HepG2 (cell line): ENCODE results near the gene METAP1. TPM values are rescaled to one million over a fixed set of nuclear protein-coding genes. Genes with fewer than 3 reads are reported as not detected.
"Not testable (repeated sequence)": the region's sequence is repeated elsewhere in the genome, so short reads cannot be mapped to it uniquely, and the experiment has no call there.

ENCODE experiments used
- ATAC-seq: fragments of 200-7000 bp; cut with Tn5 transposase; 3 replicates; pipeline ENCODE4 v1.9.1; 2020; ENCODE audit warnings: mild to moderate bottlenecking, moderate library complexity
- BruUV-seq: library from RNA; stranded (reverse); fragments of 400-500 nt; replicated peaks from 2 replicates; lab custom pipeline; 2021; lab: Mats Ljungman, UMichigan
- CTCF ChIA-PET: fragments of 300-600 bp; formaldehyde crosslinking; extraction: SDS; loops from one replicate; lab custom pipeline; 2021; ENCODE audit warnings: low total read pairs, inconsistent platforms, low intra/inter-chr PET ratio; lab: Yijun Ruan, JAX
- POLR2A ChIA-PET: fragments of 350-600 bp; sonication (Branson Sonifier 250); formaldehyde crosslinking; loops from one replicate; lab custom pipeline; 2020; ENCODE audit warnings: antibody characterized with exemption, inconsistent platforms; lab: Yijun Ruan, JAX
- DNase-seq: peaks from one replicate; pipeline ENCODE4 v3.0.0-alpha.2; 2015; ENCODE audit warnings: low spot score
- FAIRE-seq: peaks from 3 replicates; lab custom pipeline; 2011; peaks lifted over from hg19 to GRCh38; lab: Jason Lieb, UNC
- H2AFZ ChIP-seq: one replicate; pipeline ENCODE4 v1.6.1; 2011; ENCODE audit warnings: low read length, inconsistent platforms
- H3K27ac ChIP-seq: fragments of 300-600 bp; 3 replicates; pipeline ENCODE4 v1.8.0; 2011; ENCODE audit warnings: mixed run types, mild to moderate bottlenecking, mixed read lengths, low read length, inconsistent platforms; ENCODE audit not compliant: insufficient read depth; ENCODE audit errors: extremely low read length
- H3K27me3 ChIP-seq, 2 experiments: fragments of 200-600 bp in 1 of 2; 2 replicates in 1 of 2; 3 replicates in 1 of 2; pipeline versions ENCODE4 v1.6.0 to v1.8.0; 2011; ENCODE audit warnings: low read length in 2 of 2, mild to moderate bottlenecking in 2 of 2, moderate library complexity in 2 of 2, inconsistent platforms in 1 of 2; ENCODE audit not compliant: insufficient read depth in 2 of 2, control insufficient read depth in 1 of 2
- H3K36me3 ChIP-seq, 2 experiments: fragments of 200-600 bp in 1 of 2; replicated peaks in 1 of 2; 2 replicates in 1 of 2; 3 replicates in 1 of 2; pipeline versions ENCODE4 v1.5.1 to v1.8.0; 2011; ENCODE audit warnings: low read length in 2 of 2, inconsistent platforms in 1 of 2; ENCODE audit not compliant: insufficient read depth in 2 of 2, control insufficient read depth in 1 of 2
- H3K4me1 ChIP-seq: 2 replicates; pipeline ENCODE4 v1.5.1; 2012; ENCODE audit warnings: low read length, inconsistent platforms; ENCODE audit not compliant: insufficient read depth
- H3K4me2 ChIP-seq: 2 replicates; pipeline ENCODE4 v1.6.0; 2011; ENCODE audit warnings: low read depth, low read length, inconsistent platforms
- H3K4me3 ChIP-seq, 3 experiments: fragments of 200-600 bp in 1 of 3; sonication (generic), shearing (Covaris generic) in 1 of 3; replicated peaks in 1 of 3; 2 replicates each; pipeline ENCODE4 v1.5.1; 2011 to 2016; ENCODE audit warnings: low read length in 3 of 3, inconsistent platforms in 2 of 3, low read depth in 2 of 3, mild to moderate bottlenecking in 2 of 3, control low read depth in 1 of 3, mixed read lengths in 1 of 3; ENCODE audit not compliant: insufficient read depth in 1 of 3
- H3K79me2 ChIP-seq: one replicate; pipeline ENCODE4 v1.6.1; 2011; ENCODE audit warnings: low read length, inconsistent platforms; ENCODE audit not compliant: insufficient read depth
- H3K9ac ChIP-seq: 2 replicates; pipeline ENCODE4 v1.6.0; 2011; ENCODE audit warnings: mild to moderate bottlenecking, low read depth, low read length, inconsistent platforms; ENCODE audit not compliant: insufficient read depth
- H3K9me3 ChIP-seq: 2 replicates; pipeline ENCODE4 v1.5.1; 2012; ENCODE audit warnings: mild to moderate bottlenecking, low read length
- H4K20me1 ChIP-seq: 2 replicates; pipeline ENCODE4 v1.6.0; 2011; ENCODE audit warnings: inconsistent platforms, mild to moderate bottlenecking, low read length, moderate library complexity; ENCODE audit not compliant: insufficient read depth
- NFYB ChIP-seq: sonication (generic); formaldehyde crosslinking; IDR thresholded peaks from 2 replicates; pipeline ENCODE4 v1.4.0; 2020; ENCODE audit warnings: missing genetic modification reagents
- NFYC ChIP-seq: IDR thresholded peaks from 2 replicates; pipeline ENCODE4 v1.6.1; 2016; ENCODE audit warnings: missing genetic modification reagents, missing compliant biosample characterization
- ZMYM4 ChIP-seq: sonication (generic); formaldehyde crosslinking; IDR thresholded peaks from 2 replicates; pipeline ENCODE4 v1.8.1; 2023; ENCODE audit warnings: mild to moderate bottlenecking, missing genetic modification reagents
- WGBS: methylation state at CpG from one replicate; pipeline ENCODE4 v1.1.6; 2017; ENCODE audit warnings: low lambda C conversion rate; 5-methylcytosine and 5-hydroxymethylcytosine counted together
- in situ Hi-C: cut with HindIII; loops from 2 replicates; pipeline ENCODE4 v1.10.0; 2017; ENCODE audit warnings: low pct_unique_long_range_greater_than_20kb; ENCODE audit not compliant: extremely low pct_ligation_motif_present
- intact Hi-C: fragments of 100-400 bp; cut with micrococcal nuclease; formaldehyde crosslinking; loops from one replicate; pipeline ENCODE4 v1.10.0; 2022; ENCODE audit not compliant: unreplicated experiment
- polyA plus RNA-seq, 8 experiments: library from polyadenylated mRNA; depleted of rRNA in 3 of 8; stranded (reverse) in 7 of 8; unstranded in 1 of 8; fragments of >200 nt; fragmentation: Illumina TruSeq in 4 of 8; extraction: Trizol in 4 of 8; gene quantifications; 2 replicates each; pipeline versions ENCODE4 v1.2.1 to v1.2.3, GENCODE V29; 2011 to 2016; ENCODE audit warnings: low read depth in 4 of 8, missing spikeins in 1 of 8, mixed read lengths in 1 of 8; ENCODE audit not compliant: insufficient read depth in 1 of 8
- total RNA-seq, 5 experiments: library from RNA; depleted of rRNA; stranded (reverse); fragments of >200 nt; fragmentation: Illumina TruSeq; extraction: Trizol; gene quantifications; 2 replicates each; pipeline ENCODE4 v1.2.3, GENCODE V29; 2016; ENCODE audit warnings: low read depth in 1 of 5
- TF ChIP-seq, protein P1 (sequence below): sonication (generic); formaldehyde crosslinking; IDR thresholded peaks from 2 replicates; pipeline ENCODE4 v1.8.1; 2023; ENCODE audit warnings: missing genetic modification reagents, inconsistent platforms, borderline replicate concordance

The METAP1 gene
- total and polyA plus RNA-seq, 2 of the 13 experiments (the other 11 are each of a cell fraction or from before 2014, with no cell fraction given), result 44.9 to 53.5 TPM

- TF ChIP-seq, protein P1, sequence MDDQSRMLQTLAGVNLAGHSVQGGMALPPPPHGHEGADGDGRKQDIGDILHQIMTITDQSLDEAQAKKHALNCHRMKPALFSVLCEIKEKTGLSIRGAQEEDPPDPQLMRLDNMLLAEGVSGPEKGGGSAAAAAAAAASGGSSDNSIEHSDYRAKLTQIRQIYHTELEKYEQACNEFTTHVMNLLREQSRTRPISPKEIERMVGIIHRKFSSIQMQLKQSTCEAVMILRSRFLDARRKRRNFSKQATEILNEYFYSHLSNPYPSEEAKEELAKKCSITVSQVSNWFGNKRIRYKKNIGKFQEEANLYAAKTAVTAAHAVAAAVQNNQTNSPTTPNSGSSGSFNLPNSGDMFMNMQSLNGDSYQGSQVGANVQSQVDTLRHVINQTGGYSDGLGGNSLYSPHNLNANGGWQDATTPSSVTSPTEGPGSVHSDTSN (CRISPR knock-in tag), result no peak
Measured at GRCh38 chr4:98987720-98988119, 7.8 kb upstream of the METAP1 start (continued).

GRCh38 chr4:98992835-98993234, 2.7 kb upstream of the METAP1 start:
- H2AFZ ChIP-seq, H3K4me2 ChIP-seq, H3K4me1 ChIP-seq, intact Hi-C loops, POLR2A ChIA-PET, FAIRE-seq: not testable (repeated sequence)
- H3K79me2 ChIP-seq, result peaks cover 19% of the 10 kb centered on the region
- peak; percentile 74 for TF ChIP-seq NFYB (CRISPR knock-in tag)
- TF ChIP-seq ZMYM4, result peak; percentile 18; the same call in 1 of the 2 replicates
- TF ChIP-seq NFYC (CRISPR knock-in tag), result peak; percentile 58
- TF ChIP-seq, all 625 proteins: peak for 3; not testable (repeated sequence) for 622
- H3K9me3 ChIP-seq, H3K4me3 ChIP-seq, DNase-seq, H3K27me3 ChIP-seq, in situ Hi-C loops, CTCF ChIA-PET, ATAC-seq, BruUV-seq, H3K36me3 ChIP-seq, H3K27ac ChIP-seq, H4K20me1 ChIP-seq, H3K9ac ChIP-seq: not testable (repeated sequence)
- 48% methylated on average over 2 of the region's 2 CpGs for WGBS
